H1 (cell line): Measurements from ENCODE around the gene MACROD2. TPM values are rescaled to one million over a fixed set of nuclear protein-coding genes. Genes with fewer than 3 reads are reported as not detected.

Source experiments
- CTCF ChIA-PET: fragments of 300-600 bp; sonication (Branson Sonifier 250); formaldehyde crosslinking; loops from one replicate; lab custom pipeline; 2021; ENCODE audit not compliant: partially characterized antibody; lab: Charles Lee
- POLR2A ChIA-PET: fragments of 300-600 bp; sonication (Branson Sonifier 250); formaldehyde crosslinking; loops from one replicate; lab custom pipeline; 2021; ENCODE audit warnings: inconsistent platforms; ENCODE audit not compliant: partially characterized antibody; lab: Charles Lee
- DNase-seq, 2 experiments: peaks; one replicate each; pipeline versions ENCODE4 v3.0.0 to v3.0.0-alpha.2; 2010 to 2022; ENCODE audit warnings: low spot score in 2 of 2, low read depth in 1 of 2, mixed read lengths in 1 of 2
- FAIRE-seq: peaks from 2 replicates; lab custom pipeline; 2011; peaks lifted over from hg19 to GRCh38; lab: Jason Lieb, UNC
- H2AFZ ChIP-seq: 2 replicates; pipeline ENCODE4 v1.8.1; 2012; ENCODE audit warnings: low read length, inconsistent platforms
- H2AK5ac ChIP-seq: 2 replicates; pipeline ENCODE4 v1.6.1; 2013; ENCODE audit warnings: low read depth, low read length
- H2BK120ac ChIP-seq: replicated peaks from 2 replicates; pipeline ENCODE3; 2013; ENCODE audit warnings: low read depth, low read length, inconsistent platforms
- H2BK12ac ChIP-seq: 2 replicates; pipeline ENCODE4 v1.6.1; 2013; ENCODE audit warnings: low read depth, low read length
- H2BK15ac ChIP-seq: 2 replicates; pipeline ENCODE4 v1.6.1; 2013; ENCODE audit warnings: low read length
- H2BK20ac ChIP-seq: 2 replicates; pipeline ENCODE4 v1.6.1; 2013; ENCODE audit warnings: low read length
- H2BK5ac ChIP-seq: 2 replicates; pipeline ENCODE4 v1.6.1; 2013; ENCODE audit warnings: low read depth, low read length
- H3K14ac ChIP-seq: 2 replicates; pipeline ENCODE4 v1.6.1; 2013; ENCODE audit warnings: inconsistent platforms; ENCODE audit not compliant: insufficient read length
- H3K18ac ChIP-seq: 2 replicates; pipeline ENCODE4 v1.6.1; 2013; ENCODE audit warnings: low read length; ENCODE audit errors: extremely low read depth
- H3K23ac ChIP-seq: 2 replicates; pipeline ENCODE4 v1.6.1; 2013; ENCODE audit warnings: inconsistent platforms; ENCODE audit not compliant: insufficient read length
- H3K23me2 ChIP-seq: 2 replicates; pipeline ENCODE4 v1.6.1; 2013; ENCODE audit warnings: low read depth, low read length
- H3K27ac ChIP-seq: 2 replicates; pipeline ENCODE4 v1.6.1; 2011; ENCODE audit warnings: low read depth, low read length, inconsistent platforms
- H3K27me3 ChIP-seq, 4 experiments: replicated peaks in 1 of 4; 1 replicate in 1 of 4; 2 replicates in 3 of 4; pipeline versions ENCODE4 v1.6.1 to v1.8.1; 2011 to 2013; ENCODE audit warnings: low read length in 3 of 4, mild to moderate bottlenecking in 3 of 4, inconsistent platforms in 2 of 4, mixed read lengths in 2 of 4, moderate library complexity in 1 of 4; ENCODE audit not compliant: control insufficient read depth in 3 of 4, insufficient read depth in 3 of 4; ENCODE audit errors: extremely low read depth in 1 of 4
- H3K36me3 ChIP-seq, 4 experiments: 2 replicates each; pipeline versions ENCODE4 v1.6.1 to v1.8.1; 2011 to 2013; ENCODE audit warnings: mild to moderate bottlenecking in 4 of 4, low read length in 3 of 4, moderate library complexity in 2 of 4, control low read depth in 1 of 4, inconsistent platforms in 1 of 4; ENCODE audit not compliant: insufficient read depth in 4 of 4, control insufficient read depth in 2 of 4
- H3K4ac ChIP-seq: replicated peaks from 2 replicates; pipeline ENCODE3; 2013; ENCODE audit warnings: low read length, low read depth, mixed read lengths, inconsistent platforms; ENCODE audit not compliant: insufficient read length
- H3K4me1 ChIP-seq, 4 experiments: replicated peaks in 1 of 4; 1 replicate in 1 of 4; 2 replicates in 3 of 4; pipeline versions ENCODE4 v1.6.1 to v1.8.1; 2011 to 2013; ENCODE audit warnings: low read length in 3 of 4, inconsistent platforms in 2 of 4, mixed read lengths in 1 of 4; ENCODE audit not compliant: insufficient read depth in 4 of 4, control insufficient read depth in 3 of 4
- H3K4me2 ChIP-seq, 2 experiments: 2 replicates each; pipeline versions ENCODE4 v1.6.1 to v1.8.1; 2011 to 2013; ENCODE audit warnings: low read depth in 2 of 2, low read length in 2 of 2, control low read depth in 1 of 2, inconsistent platforms in 1 of 2, mild to moderate bottlenecking in 1 of 2; ENCODE audit not compliant: insufficient read depth in 1 of 2
- H3K4me3 ChIP-seq, 4 experiments: fragments of 200-600, 300-600 bp in 1 of 4; sonication (generic), shearing (Covaris generic), sonication (Bioruptor Twin) in 1 of 4; 2 replicates each; pipeline versions ENCODE4 v1.5.1 to v1.8.1; 2011 to 2016; ENCODE audit warnings: low read length in 4 of 4, low read depth in 3 of 4, control low read depth in 2 of 4, inconsistent platforms in 2 of 4, mild to moderate bottlenecking in 2 of 4, mixed read lengths in 1 of 4, moderate library complexity in 1 of 4; ENCODE audit not compliant: insufficient read depth in 2 of 4; ENCODE audit errors: extremely low read depth in 1 of 4
- H3K56ac ChIP-seq: replicated peaks from 2 replicates; pipeline ENCODE3; 2013; ENCODE audit warnings: low read depth, mild to moderate bottlenecking, mixed read lengths, low read length, inconsistent platforms; ENCODE audit not compliant: insufficient read length
- H3K79me1 ChIP-seq: 2 replicates; pipeline ENCODE4 v1.6.1; 2013; ENCODE audit warnings: low read depth, low read length, control low read depth
- H3K79me2 ChIP-seq, 2 experiments: 2 replicates each; pipeline versions ENCODE4 v1.6.1 to v1.8.1; 2012 to 2013; ENCODE audit warnings: low read length in 2 of 2, mild to moderate bottlenecking in 2 of 2, inconsistent platforms in 1 of 2; ENCODE audit not compliant: insufficient read depth in 2 of 2, control insufficient read depth in 1 of 2
- H3K9ac ChIP-seq, 4 experiments: replicated peaks in 1 of 4; 1 replicate in 1 of 4; 2 replicates in 3 of 4; pipeline versions ENCODE4 v1.6.1 to v1.8.1; 2011 to 2013; ENCODE audit warnings: low read depth in 3 of 4, low read length in 3 of 4, control low read depth in 2 of 4, mild to moderate bottlenecking in 2 of 4, moderate library complexity in 2 of 4, inconsistent platforms in 1 of 4; ENCODE audit errors: extremely low read depth in 1 of 4
- H3K9me3 ChIP-seq, 2 experiments: 2 replicates each; pipeline versions ENCODE4 v1.6.1 to v1.8.1; 2012 to 2013; ENCODE audit warnings: mild to moderate bottlenecking in 2 of 2, moderate library complexity in 2 of 2, control low read depth in 1 of 2, inconsistent platforms in 1 of 2, low read depth in 1 of 2, low read length in 1 of 2, mixed read lengths in 1 of 2; ENCODE audit not compliant: insufficient read depth in 2 of 2
- H4K20me1 ChIP-seq, 2 experiments: replicated peaks in 1 of 2; 2 replicates each; pipeline versions ENCODE3 to v1.8.1; 2011 to 2013; ENCODE audit warnings: inconsistent platforms in 2 of 2, low read length in 2 of 2, mild to moderate bottlenecking in 1 of 2; ENCODE audit not compliant: insufficient read depth in 2 of 2, control insufficient read depth in 1 of 2
- H4K5ac ChIP-seq: 2 replicates; pipeline ENCODE4 v1.6.1; 2013; ENCODE audit warnings: low read length, low read depth, mixed read lengths, inconsistent platforms; ENCODE audit not compliant: insufficient read length
- H4K8ac ChIP-seq: 2 replicates; pipeline ENCODE4 v1.8.0; 2013; ENCODE audit warnings: mild to moderate bottlenecking, moderate library complexity, low read length, inconsistent platforms; ENCODE audit not compliant: insufficient read depth; ENCODE audit errors: extremely low read depth
- H4K91ac ChIP-seq: replicated peaks from 2 replicates; pipeline ENCODE3; 2013; ENCODE audit warnings: low read length, mixed read lengths, inconsistent platforms; ENCODE audit not compliant: insufficient read length
- CHD2 ChIP-seq: IDR thresholded peaks from 2 replicates; pipeline ENCODE4 v1.6.1; 2012; ENCODE audit warnings: low read length, improper control_type of control experiment
- E2F6 ChIP-seq: IDR thresholded peaks from 2 replicates; pipeline ENCODE4 v1.6.1; 2012; ENCODE audit warnings: inconsistent platforms
- WGBS, 2 experiments: shearing (Covaris generic) in 1 of 2; methylation state at CpG; one replicate each; pipeline versions ENCODE4 v1.1.6 to v1.1.7; 2013 to 2015; ENCODE audit warnings: low lambda C conversion rate in 2 of 2, mixed read lengths in 2 of 2, inconsistent platforms in 1 of 2, low coverage in 1 of 2, missing lambda C conversion rate in 1 of 2; ENCODE audit not compliant: insufficient replicate concordance in 2 of 2, insufficient coverage in 1 of 2, insufficient read length in 1 of 2; ENCODE audit errors: extremely low coverage in 1 of 2, missing lambda C conversion rate in 1 of 2; 5-methylcytosine and 5-hydroxymethylcytosine counted together
- polyA plus RNA-seq, 7 experiments: library from polyadenylated mRNA; depleted of rRNA in 3 of 7; stranded (reverse) in 5 of 7; unstranded in 2 of 7; fragments of >200 nt in 5 of 7; fragments of 200-250 nt in 2 of 7; gene quantifications; 1 replicate in 5 of 7; 2 replicates in 1 of 7; 4 replicates in 1 of 7; pipeline versions ENCODE4 v1.2.1 to v1.2.3, GENCODE V29; 2011 to 2013; ENCODE audit warnings: missing spikeins in 2 of 7, mixed read lengths in 2 of 7
- total RNA-seq: library from RNA; stranded (reverse); fragmentation: NEBNext Ultra II Directional; extraction: Animal tissue kit (Norgen Biotek cat#: 25700); gene quantifications from 2 replicates; pipeline ENCODE4 v1.2.1, GENCODE V29; 2021

The MACROD2 gene
- total and polyA plus RNA-seq, 2 of the 8 experiments (the other 6 are each of a cell fraction or from before 2014, with no cell fraction given) = 0.70 to 3.9 TPM

- no peak overlapping the region for H2BK20ac ChIP-seq
- no peaks in the 10 kb centered on the region for H3K27me3 ChIP-seq
- no peak overlapping the region for H2BK120ac ChIP-seq
- ChIA-PET POLR2A (no interaction called here), CTCF (interaction anchor here (0.7 kb wide), 1 partner anchor 173 kb away, joined by 3 read pairs; no protein-coding TSS in a partner anchor)
- no peak overlapping the region for H3K4me2 ChIP-seq
- no peaks in the 10 kb centered on the region for H3K23me2 ChIP-seq
- H3K14ac ChIP-seq = no peak overlapping the region
- no peak overlapping the region for H3K56ac ChIP-seq
- H3K27ac ChIP-seq = no peak overlapping the region
- no peak overlapping the region for H4K5ac ChIP-seq
- H3K36me3 ChIP-seq = no peaks in the 10 kb centered on the region
- H2BK15ac ChIP-seq = no peak overlapping the region
- no peaks in the 10 kb centered on the region for H3K79me1 ChIP-seq
- H4K91ac ChIP-seq = no peak overlapping the region
- no peak overlapping the region for H3K4ac ChIP-seq
- H2BK5ac ChIP-seq = no peak overlapping the region
- H3K9me3 ChIP-seq = no peaks in the 10 kb centered on the region
- no peaks in the 10 kb centered on the region for H4K20me1 ChIP-seq
- H2AFZ ChIP-seq = no peak overlapping the region
- no peak overlapping the region for H3K4me3 ChIP-seq
- no peaks in the 10 kb centered on the region for H3K4me1 ChIP-seq
- H2AK5ac ChIP-seq = no peak overlapping the region
- 88% methylated on average over 2 of the region's 2 CpGs; no CpG with 5 or more reads in 1 of the 2 experiments for WGBS, 2 experiments
- H3K9ac ChIP-seq = no peak overlapping the region
- no peak overlapping the region for H4K8ac ChIP-seq
- H3K23ac ChIP-seq = no peak overlapping the region
- H3K18ac ChIP-seq = no peak overlapping the region
- no peak for FAIRE-seq
- DNase-seq = no peak
- no peak overlapping the region for H2BK12ac ChIP-seq
- H3K79me2 ChIP-seq = no peaks in the 10 kb centered on the region
- TF ChIP-seq CHD2 (no peak), E2F6 (no peak)
These were observed 850.2 kb downstream of the MACROD2 start for GRCh38 chr20:14845199-14846160.
